ENCODE measurements around the gene PDGFB.

DNA sequence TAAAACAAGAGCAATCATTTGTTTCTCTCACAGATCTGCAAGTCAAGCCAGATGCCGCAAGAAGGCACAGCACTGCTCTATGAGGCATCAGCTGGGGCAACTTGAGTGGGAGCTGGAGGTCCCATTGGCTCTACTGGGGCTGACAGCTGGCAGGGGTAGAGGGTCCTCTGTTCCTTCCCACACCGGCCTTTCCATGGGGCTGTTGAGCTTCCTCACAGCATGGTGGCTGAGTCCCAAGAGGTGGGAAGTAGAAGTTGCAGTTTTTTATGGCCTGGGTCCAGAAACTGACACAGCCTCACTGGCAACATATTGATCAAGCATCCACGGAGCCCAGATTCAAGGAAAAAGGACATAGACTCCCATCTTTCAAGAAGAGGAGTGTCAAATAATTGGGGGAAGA, 40.2 kb upstream of the PDGFB start:
- TF ChIP-seq, protein P1, sequence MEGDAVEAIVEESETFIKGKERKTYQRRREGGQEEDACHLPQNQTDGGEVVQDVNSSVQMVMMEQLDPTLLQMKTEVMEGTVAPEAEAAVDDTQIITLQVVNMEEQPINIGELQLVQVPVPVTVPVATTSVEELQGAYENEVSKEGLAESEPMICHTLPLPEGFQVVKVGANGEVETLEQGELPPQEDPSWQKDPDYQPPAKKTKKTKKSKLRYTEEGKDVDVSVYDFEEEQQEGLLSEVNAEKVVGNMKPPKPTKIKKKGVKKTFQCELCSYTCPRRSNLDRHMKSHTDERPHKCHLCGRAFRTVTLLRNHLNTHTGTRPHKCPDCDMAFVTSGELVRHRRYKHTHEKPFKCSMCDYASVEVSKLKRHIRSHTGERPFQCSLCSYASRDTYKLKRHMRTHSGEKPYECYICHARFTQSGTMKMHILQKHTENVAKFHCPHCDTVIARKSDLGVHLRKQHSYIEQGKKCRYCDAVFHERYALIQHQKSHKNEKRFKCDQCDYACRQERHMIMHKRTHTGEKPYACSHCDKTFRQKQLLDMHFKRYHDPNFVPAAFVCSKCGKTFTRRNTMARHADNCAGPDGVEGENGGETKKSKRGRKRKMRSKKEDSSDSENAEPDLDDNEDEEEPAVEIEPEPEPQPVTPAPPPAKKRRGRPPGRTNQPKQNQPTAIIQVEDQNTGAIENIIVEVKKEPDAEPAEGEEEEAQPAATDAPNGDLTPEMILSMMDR (IDR thresholded peaks at IDR 0.05), result no peak
- no peak for TF ChIP-seq POLR2A (IDR thresholded peaks at IDR 0.05)

Measured in ovary (tissue), 3 donors.